Keratinocyte (primary cell): ENCODE results near the gene MMRN2.

ENCODE experiments used
- EZH2 ChIP-seq: IDR thresholded peaks from one replicate; pipeline ENCODE4 v1.6.1; 2012; ENCODE audit warnings: inconsistent platforms, mild to moderate bottlenecking, low read length, moderate library complexity
- TF ChIP-seq, protein P1 (sequence below), 3 experiments: IDR thresholded peaks in 1 of 3; conservative IDR thresholded peaks in 1 of 3; optimal IDR thresholded peaks in 1 of 3; 2 replicates in 2 of 3; 3 replicates in 1 of 3; pipeline versions ENCODE3 to v1.5.1; 2011; ENCODE audit warnings: low read length in 3 of 3, mild to moderate bottlenecking in 3 of 3, moderate library complexity in 2 of 3, control low read depth in 1 of 3, inconsistent platforms in 1 of 3; ENCODE audit not compliant: insufficient read depth in 2 of 3; ENCODE audit errors: extremely low read depth in 1 of 3

DNA sequence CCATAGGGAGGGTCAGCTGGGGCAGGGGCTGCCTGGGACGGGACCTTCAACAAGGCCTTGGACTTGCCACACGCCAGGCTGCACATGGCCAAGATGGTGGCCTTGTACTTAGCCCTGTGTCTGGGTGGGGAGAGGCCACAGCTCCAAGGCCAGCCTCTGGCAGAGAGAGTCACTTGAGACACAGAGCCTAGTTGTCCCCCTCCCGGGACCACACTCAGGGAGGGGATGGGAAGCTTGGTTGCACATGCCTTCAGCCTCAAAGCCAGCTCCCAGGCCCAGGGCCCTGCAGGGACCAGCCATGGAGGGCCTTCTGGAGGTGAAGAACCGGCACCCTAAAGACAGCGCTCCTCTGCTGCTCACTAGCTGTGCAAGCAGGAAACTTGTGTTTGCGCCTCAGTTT, 16.7 kb downstream of the MMRN2 start:
- TF ChIP-seq, protein P1, sequence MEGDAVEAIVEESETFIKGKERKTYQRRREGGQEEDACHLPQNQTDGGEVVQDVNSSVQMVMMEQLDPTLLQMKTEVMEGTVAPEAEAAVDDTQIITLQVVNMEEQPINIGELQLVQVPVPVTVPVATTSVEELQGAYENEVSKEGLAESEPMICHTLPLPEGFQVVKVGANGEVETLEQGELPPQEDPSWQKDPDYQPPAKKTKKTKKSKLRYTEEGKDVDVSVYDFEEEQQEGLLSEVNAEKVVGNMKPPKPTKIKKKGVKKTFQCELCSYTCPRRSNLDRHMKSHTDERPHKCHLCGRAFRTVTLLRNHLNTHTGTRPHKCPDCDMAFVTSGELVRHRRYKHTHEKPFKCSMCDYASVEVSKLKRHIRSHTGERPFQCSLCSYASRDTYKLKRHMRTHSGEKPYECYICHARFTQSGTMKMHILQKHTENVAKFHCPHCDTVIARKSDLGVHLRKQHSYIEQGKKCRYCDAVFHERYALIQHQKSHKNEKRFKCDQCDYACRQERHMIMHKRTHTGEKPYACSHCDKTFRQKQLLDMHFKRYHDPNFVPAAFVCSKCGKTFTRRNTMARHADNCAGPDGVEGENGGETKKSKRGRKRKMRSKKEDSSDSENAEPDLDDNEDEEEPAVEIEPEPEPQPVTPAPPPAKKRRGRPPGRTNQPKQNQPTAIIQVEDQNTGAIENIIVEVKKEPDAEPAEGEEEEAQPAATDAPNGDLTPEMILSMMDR (optimal IDR thresholded peaks at IDR 0.05 in 1 of 3, IDR thresholded peaks at IDR 0.05 in 1 of 3, conservative IDR thresholded peaks at IDR 0.05 in 1 of 3; ENCODE audit: extremely low read depth in 1 of 3, insufficient read depth in 2 of 3, low read length in 3 of 3), result no peak
- no peak for TF ChIP-seq EZH2
